Metanephros (tissue), 1 donor: ENCODE measurements around the gene RFESD. TPM values are rescaled to one million over a fixed set of nuclear protein-coding genes. Genes with fewer than 3 reads are reported as not detected.

ENCODE experiments used
- total RNA-seq: library from RNA; depleted of rRNA; stranded (reverse); fragments of >200 nt; gene quantifications from one replicate; pipeline ENCODE4 v1.2.3, GENCODE V29; 2014

Gene RFESD
- total RNA-seq: 3.6 TPM

GRCh38 chr5:95646569-95647431, at the start of gene RFESD:
Gene RFESD, plus strand, starts transcription at chr5:95646777. Its CDS starts 5,495 bp downstream, at chr5:95652272.

GRCh38 chr5:95620030-95620869, 26.3 kb upstream of the RFESD start, which contains the start of gene GPR150:
Gene GPR150, plus strand, starts transcription at chr5:95620087. Its CDS starts 189 bp downstream, at chr5:95620276.

GRCh38 chr5:95682891-95683290, 36.3 kb downstream of the RFESD start, which contains the start of gene SPATA9:
Gene SPATA9, minus strand, starts transcription at chr5:95682991. Its CDS starts 137 bp downstream, at chr5:95682854.

Other genes with a start within 250 kb of the RFESD start
- 116 TPM for gene SKIC3, start 91.8 kb upstream of the RFESD start, total RNA-seq
- 8.2 TPM for gene ARSK, start 91.7 kb upstream of the RFESD start, total RNA-seq
- gene GPR150, start 26.7 kb upstream of the RFESD start, total RNA-seq: not detected
- 0.53 TPM for gene SPATA9, start 36.2 kb downstream of the RFESD start, total RNA-seq
- 151 TPM for gene RHOBTB3, start 84.6 kb downstream of the RFESD start, total RNA-seq
- gene GLRX, start 175.9 kb downstream of the RFESD start, total RNA-seq: 49.0 TPM